Lung (tissue), 12 donors: ENCODE results near the gene AFAP1. TPM values are rescaled to one million over a fixed set of nuclear protein-coding genes. Genes with fewer than 3 reads are reported as not detected.

ENCODE experiments used
- ATAC-seq: fragments of 200-7000 bp; cut with Tn5 transposase; one replicate; pipeline ENCODE4 v1.9.1; 2020; ENCODE audit warnings: moderate number of reproducible peaks; ENCODE audit not compliant: insufficient read depth, low FRiP score
- DNase-seq, 3 donors: peaks; one replicate each; pipeline ENCODE4 v3.0.0-alpha.2; 2013 to 2017
- H3K27ac ChIP-seq, 2 donors: one replicate each; pipeline ENCODE4 v1.5.1; 2013; ENCODE audit warnings: mild to moderate bottlenecking in 2 of 2, moderate library complexity in 2 of 2, control low read depth in 1 of 2, inconsistent platforms in 1 of 2, low read depth in 1 of 2, low read length in 1 of 2
- H3K27me3 ChIP-seq, 3 donors: one replicate each; pipeline ENCODE4 v1.5.1; 2013; ENCODE audit warnings: low read length in 2 of 3; ENCODE audit not compliant: control insufficient read depth in 3 of 3, insufficient read depth in 3 of 3
- H3K36me3 ChIP-seq, 4 donors: one replicate each; pipeline ENCODE4 v1.5.1; 2013; ENCODE audit warnings: low read length in 4 of 4, mild to moderate bottlenecking in 1 of 4, moderate library complexity in 1 of 4; ENCODE audit not compliant: control insufficient read depth in 4 of 4, insufficient read depth in 4 of 4
- H3K4me1 ChIP-seq, 5 donors: one replicate each; pipeline ENCODE4 v1.5.1; 2013; ENCODE audit warnings: low read length in 5 of 5, mild to moderate bottlenecking in 2 of 5, moderate library complexity in 1 of 5; ENCODE audit not compliant: control insufficient read depth in 5 of 5, insufficient read depth in 5 of 5
- H3K4me3 ChIP-seq: one replicate; pipeline ENCODE4 v1.5.1; 2013; ENCODE audit warnings: mild to moderate bottlenecking, control low read depth, moderate library complexity
- H3K9ac ChIP-seq, 2 donors: one replicate each; pipeline ENCODE4 v1.5.1; 2013; ENCODE audit warnings: low read length in 2 of 2, control low read depth in 1 of 2; ENCODE audit not compliant: insufficient read depth in 1 of 2
- H3K9me3 ChIP-seq, 4 donors: one replicate each; pipeline ENCODE4 v1.5.1; 2013; ENCODE audit warnings: low read length in 3 of 4, mild to moderate bottlenecking in 1 of 4, moderate library complexity in 1 of 4; ENCODE audit not compliant: control insufficient read depth in 4 of 4, insufficient read depth in 3 of 4
- CTCF ChIP-seq: IDR thresholded peaks from 2 replicates; pipeline ENCODE4 v1.5.1; 2012; ENCODE audit warnings: mild to moderate bottlenecking; ENCODE audit errors: control extremely low read depth, extremely low read depth
- WGBS, 2 donors: extraction: QIAGEN DNeasy Blood & Tissue Kit; methylation state at CpG; one replicate each; pipeline ENCODE4 v1.1.7; 2013; 5-methylcytosine and 5-hydroxymethylcytosine counted together
- polyA plus RNA-seq, 2 donors: library from polyadenylated mRNA; stranded (reverse); fragments of 200-250 nt; gene quantifications; one replicate each; pipeline ENCODE4 v1.2.1, GENCODE V29; 2013
- total RNA-seq, 2 donors: library from RNA; depleted of rRNA in 1 of 2; stranded (reverse); fragments of >200 nt in 1 of 2; gene quantifications; one replicate each; pipeline ENCODE4 v1.2.1, GENCODE V29; 2014 to 2021
- donor health status: control.
- donor health status: control.
- donor health status: Bipolar disorder and iron deficiency.
- donor health status: healthy.
- donor health status: DM: yes; HTN: yes; CAD: no.

The AFAP1 gene
- total and polyA plus RNA-seq, 4 donors: 5.3 to 34.1 (median 12.3) TPM

DNA sequence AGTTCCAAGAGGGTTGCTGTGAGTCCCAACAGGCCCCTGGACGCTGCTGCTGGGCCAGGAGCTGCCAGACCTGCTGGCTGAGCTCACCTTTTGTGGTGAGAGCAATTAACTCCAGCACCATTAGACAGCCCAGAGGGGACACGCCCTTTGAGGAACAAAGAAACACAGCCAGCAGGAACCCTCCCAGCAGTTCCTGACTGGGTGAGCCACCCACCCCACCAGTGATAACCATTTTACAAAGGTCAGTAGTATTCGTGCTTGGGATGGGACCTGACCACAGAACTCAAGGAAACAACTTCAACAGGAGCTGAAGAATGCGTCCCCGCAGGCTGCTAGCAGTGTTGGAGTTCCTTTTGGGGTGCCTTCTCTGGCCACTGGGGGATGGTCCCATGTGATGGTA, 38.8 kb upstream of the AFAP1 start:
- ATAC-seq: no peak
- H3K9ac ChIP-seq: peak overlapping the region in 1 of 2 donors; percentile 27

GRCh38 chr4:7976634-7977033, 37.0 kb upstream of the AFAP1 start:
- H3K4me1 ChIP-seq: peaks cover 0 to 12% (median 8%) of the 10 kb centered on the region in 5 donors
- peak overlapping the region in 1 of 2 donors; percentile 9 for H3K9ac ChIP-seq
- H3K4me3 ChIP-seq: no peak overlapping the region
- 95 to 97% methylated on average over 5 of the region's 5 CpGs for WGBS, 2 donors
- no peaks in the 10 kb centered on the region for H3K9me3 ChIP-seq
- H3K27me3 ChIP-seq: no peaks in the 10 kb centered on the region
- no peak for ATAC-seq
- no peaks in the 10 kb centered on the region for H3K36me3 ChIP-seq
- H3K27ac ChIP-seq: no peak overlapping the region
- no peak for DNase-seq
- no peak for TF ChIP-seq CTCF

More for the DNA sequence above, 38.8 kb upstream of the AFAP1 start:
- no peaks in the 10 kb centered on the region for H3K27me3 ChIP-seq
- TF ChIP-seq CTCF: no peak
- WGBS, 2 donors: 51 to 61% methylated on average over 5 of the region's 5 CpGs
- no peak overlapping the region for H3K27ac ChIP-seq
- no peak overlapping the region for H3K4me3 ChIP-seq
- H3K9me3 ChIP-seq: no peaks in the 10 kb centered on the region
- no peak for DNase-seq
- peaks cover 0 to 12% (median 8%) of the 10 kb centered on the region in 5 donors for H3K4me1 ChIP-seq
- H3K36me3 ChIP-seq: no peaks in the 10 kb centered on the region

GRCh38 chr4:7976025-7976424, 36.4 kb upstream of the AFAP1 start:
- Histone ChIP-seq H3K4me1 (peaks cover 0 to 15% (median 9%) of the 10 kb centered on the region in 5 donors), H3K27ac (no peak overlapping the region), H3K4me3 (no peak overlapping the region), H3K9me3 (no peaks in the 10 kb centered on the region), H3K36me3 (no peaks in the 10 kb centered on the region), H3K9ac (no peak overlapping the region), H3K27me3 (no peaks in the 10 kb centered on the region)
- no peak for ATAC-seq
- WGBS, 2 donors: 95 to 96% methylated on average over 7 of the region's 7 CpGs
- no peak for DNase-seq
- TF ChIP-seq CTCF: no peak

GRCh38 chr4:7974425-7974824, 34.8 kb upstream of the AFAP1 start:
- DNase-seq (no peak), ATAC-seq (no peak)
- Histone ChIP-seq H3K27ac (no peak overlapping the region), H3K9ac (no peak overlapping the region), H3K4me1 (peaks cover under 1 to 31% (median 18%) of the 10 kb centered on the region in 5 donors), H3K27me3 (no peaks in the 10 kb centered on the region), H3K4me3 (no peak overlapping the region), H3K36me3 (no peaks in the 10 kb centered on the region), H3K9me3 (no peaks in the 10 kb centered on the region)
- WGBS, 2 donors: 100% methylated on average over 1 of the region's 1 CpG
- TF ChIP-seq CTCF: no peak
